GM12878 (cell line): ENCODE measurements around the gene CISTR. TPM values are rescaled to one million over a fixed set of nuclear protein-coding genes. Genes with fewer than 3 reads are reported as not detected.

ENCODE experiments used
- ATAC-seq: fragments of 200-7000 bp; cut with Tn5 transposase; 3 replicates; pipeline ENCODE4 v1.9.1; 2020; ENCODE audit warnings: mild to moderate bottlenecking, moderate library complexity
- BruUV-seq: library from RNA; stranded (reverse); fragments of 400-500 nt; replicated peaks from 2 replicates; lab custom pipeline; 2021; lab: Mats Ljungman, UMichigan
- CTCF ChIA-PET: fragments of 300-600 bp; sonication (Branson Sonifier 250); formaldehyde crosslinking; extraction: SDS; loops from one replicate; lab custom pipeline; 2021; ENCODE audit warnings: inconsistent platforms; lab: Yijun Ruan, JAX
- POLR2A ChIA-PET: fragments of 350-600 bp; formaldehyde crosslinking; extraction: SDS; loops from one replicate; lab custom pipeline; 2021; ENCODE audit warnings: inconsistent platforms; lab: Charles Lee
- RAD21 ChIA-PET: fragments of 300-600 bp; sonication (Branson Sonifier 250); formaldehyde crosslinking; loops from one replicate; lab custom pipeline; 2023; ENCODE audit warnings: antibody characterized with exemption; ENCODE audit not compliant: unreplicated experiment; lab: Charles Lee
- SMC1A ChIA-PET: fragments of 300-600 bp; sonication (Branson Sonifier 250); formaldehyde crosslinking; loops from one replicate; lab custom pipeline; 2023; ENCODE audit not compliant: unreplicated experiment, uncharacterized antibody; lab: Charles Lee
- DNase-seq: peaks from one replicate; pipeline ENCODE4 v3.0.0-alpha.2; 2011; ENCODE audit warnings: low read depth, low spot score
- FAIRE-seq: peaks from 3 replicates; lab custom pipeline; 2011; peaks lifted over from hg19 to GRCh38; lab: Jason Lieb, UNC
- H2AFZ ChIP-seq: 2 replicates; pipeline ENCODE4 v1.6.0; 2011; ENCODE audit warnings: low read depth, low read length, control low read depth; ENCODE audit not compliant: control insufficient read depth
- H3K27ac ChIP-seq: 2 replicates; pipeline ENCODE4 v1.5.1; 2011; ENCODE audit warnings: control low read depth; ENCODE audit not compliant: control insufficient read depth, insufficient read depth
- H3K27me3 ChIP-seq, 2 experiments: replicated peaks in 1 of 2; 2 replicates each; pipeline versions ENCODE4 v1.6.0 to v1.6.1; 2011; ENCODE audit warnings: low read length in 1 of 2; ENCODE audit not compliant: control insufficient read depth in 2 of 2, insufficient read depth in 2 of 2
- H3K36me3 ChIP-seq, 2 experiments: 2 replicates each; pipeline ENCODE4 v1.5.1; 2011; ENCODE audit warnings: low read length in 1 of 2; ENCODE audit not compliant: control insufficient read depth in 2 of 2, insufficient read depth in 2 of 2
- H3K4me1 ChIP-seq: 2 replicates; pipeline ENCODE4 v1.6.1; 2011; ENCODE audit warnings: mild to moderate bottlenecking, low read length, moderate library complexity, mixed read lengths; ENCODE audit not compliant: control insufficient read depth, insufficient read depth
- H3K4me2 ChIP-seq: 2 replicates; pipeline ENCODE4 v1.6.0; 2011; ENCODE audit warnings: control low read depth; ENCODE audit not compliant: control insufficient read depth, insufficient read depth
- H3K4me3 ChIP-seq: fragments of 200-600 bp; sonication (generic); 2 replicates; pipeline ENCODE4 v1.5.1; 2016
- H3K79me2 ChIP-seq: 2 replicates; pipeline ENCODE4 v1.6.0; 2011; ENCODE audit warnings: low read length; ENCODE audit not compliant: control insufficient read depth, insufficient read depth
- H3K9ac ChIP-seq: 2 replicates; pipeline ENCODE4 v1.8.0; 2011; ENCODE audit warnings: low read length, control low read depth, mixed read lengths; ENCODE audit not compliant: control insufficient read depth, insufficient read depth
- H3K9me3 ChIP-seq: replicated peaks from 3 replicates; pipeline ENCODE4 v1.5.1; 2011; ENCODE audit warnings: mild to moderate bottlenecking, low read length; ENCODE audit not compliant: control insufficient read depth, insufficient read depth
- H4K20me1 ChIP-seq: 2 replicates; pipeline ENCODE4 v1.6.0; 2011; ENCODE audit not compliant: control insufficient read depth, insufficient read depth
- BMI1 ChIP-seq: fragments of 450-650 bp; IDR thresholded peaks from 2 replicates; pipeline ENCODE4 v1.6.1; 2016; ENCODE audit warnings: mild to moderate bottlenecking, moderate library complexity, borderline replicate concordance
- CTCF ChIP-seq, 3 experiments: IDR thresholded peaks in 2 of 3; conservative IDR thresholded peaks in 1 of 3; 2 replicates each; pipeline ENCODE4 v1.5.1; 2011; ENCODE audit warnings: low read depth in 3 of 3, low read length in 3 of 3, mild to moderate bottlenecking in 3 of 3, control low read depth in 2 of 3, moderate library complexity in 2 of 3, inconsistent platforms in 1 of 3, mixed read lengths in 1 of 3; ENCODE audit not compliant: control insufficient read depth in 2 of 3, insufficient read depth in 1 of 3; ENCODE audit errors: extremely low read depth in 1 of 3
- HDAC6 ChIP-seq: fragments of 200-600 bp; sonication (generic); IDR thresholded peaks from one replicate; pipeline ENCODE4 v1.8.0; 2017; ENCODE audit warnings: antibody characterized with exemption; ENCODE audit not compliant: unreplicated experiment
- HSF1 ChIP-seq: fragments of 150-350 bp; IDR thresholded peaks from 2 replicates; pipeline ENCODE4 v1.6.1; 2014; ENCODE audit warnings: mild to moderate bottlenecking, low read depth, low read length
- MYB ChIP-seq: fragments of 150-350 bp; IDR thresholded peaks from 2 replicates; pipeline ENCODE4 v1.6.1; 2014; ENCODE audit warnings: mild to moderate bottlenecking, low read depth, low read length, borderline replicate concordance
- NFYB ChIP-seq: IDR thresholded peaks from 2 replicates; pipeline ENCODE4 v1.6.1; 2011; ENCODE audit warnings: low read depth, mild to moderate bottlenecking, low read length, improper control_type of control experiment, moderate library complexity; ENCODE audit not compliant: insufficient read depth
- NKRF ChIP-seq: fragments of 450-650 bp; conservative IDR thresholded peaks from 2 replicates; pipeline ENCODE4 v1.6.1; 2017; ENCODE audit warnings: mild to moderate bottlenecking, moderate library complexity
- NR2F1 ChIP-seq: fragments of 450-650 bp; conservative IDR thresholded peaks from 2 replicates; pipeline ENCODE4 v1.6.1; 2017; ENCODE audit warnings: mild to moderate bottlenecking
- PAX8 ChIP-seq: fragments of 450-650 bp; IDR thresholded peaks from 2 replicates; pipeline ENCODE4 v1.6.1; 2017; ENCODE audit warnings: mild to moderate bottlenecking, moderate library complexity
- RCOR1 ChIP-seq: conservative IDR thresholded peaks from 2 replicates; pipeline ENCODE4 v1.6.1; 2012; ENCODE audit warnings: low read depth, low read length, improper control_type of control experiment
- RUNX3 ChIP-seq: IDR thresholded peaks from 2 replicates; pipeline ENCODE4 v1.6.1; 2012; ENCODE audit warnings: low read length, inconsistent platforms
- SMAD1 ChIP-seq: fragments of 450-650 bp; IDR thresholded peaks from 2 replicates; pipeline ENCODE4 v1.6.1; 2018; ENCODE audit warnings: mild to moderate bottlenecking, low read depth; ENCODE audit not compliant: partially characterized antibody
- SPI1 ChIP-seq: IDR thresholded peaks from 2 replicates; pipeline ENCODE4 v1.6.1; 2011; ENCODE audit warnings: low read depth, mild to moderate bottlenecking, low read length, moderate library complexity, borderline replicate concordance; ENCODE audit not compliant: insufficient read depth
- TAF1 ChIP-seq: IDR thresholded peaks from 2 replicates; pipeline ENCODE4 v1.6.1; 2011; ENCODE audit warnings: mild to moderate bottlenecking, low read depth, low read length, borderline replicate concordance
- TCF12 ChIP-seq: IDR thresholded peaks from 2 replicates; pipeline ENCODE4 v1.6.1; 2011; ENCODE audit warnings: low read depth, mild to moderate bottlenecking, low read length
- TCF7 ChIP-seq: IDR thresholded peaks from 2 replicates; pipeline ENCODE4 v1.6.1; 2014; ENCODE audit warnings: antibody characterized with exemption, borderline replicate concordance
- ZZZ3 ChIP-seq: IDR thresholded peaks from 2 replicates; pipeline ENCODE4 v1.6.1; 2011; ENCODE audit warnings: low read depth; ENCODE audit not compliant: control insufficient read depth, insufficient read length
- WGBS: methylation state at CpG from one replicate; pipeline ENCODE4 v1.1.6; 2016; ENCODE audit warnings: low lambda C conversion rate; ENCODE audit not compliant: insufficient replicate concordance, insufficient coverage; ENCODE audit errors: missing lambda C conversion rate; 5-methylcytosine and 5-hydroxymethylcytosine counted together
- in situ Hi-C: fragments of 300-500 bp; cut with MboI; formaldehyde crosslinking; loops from 9 replicates; pipeline ENCODE4 v1.14.3; 2018; ENCODE audit warnings: mixed read lengths
- intact Hi-C: fragments of 100-400 bp; cut with micrococcal nuclease; formaldehyde crosslinking; loops from one replicate; pipeline ENCODE4 v1.14.2; 2022; ENCODE audit not compliant: unreplicated experiment
- polyA plus RNA-seq, 11 experiments: library from polyadenylated mRNA; depleted of rRNA in 4 of 11; unstranded in 6 of 11; stranded (reverse) in 5 of 11; fragments of >200 nt; fragmentation: Nextera tagmentation in 4 of 11; fragmentation: Illumina TruSeq in 1 of 11; extraction: Ambion mirVana in 4 of 11; extraction: Trizol in 1 of 11; gene quantifications; 1 replicate in 1 of 11; 2 replicates in 10 of 11; pipeline versions ENCODE4 v1.2.1 to v1.2.3, GENCODE V29; 2011 to 2016; ENCODE audit warnings: inconsistent platforms in 2 of 11, missing spikeins in 2 of 11, low read depth in 1 of 11
- total RNA-seq, 4 experiments: library from RNA; depleted of rRNA in 3 of 4; stranded (reverse); fragments of >200 nt in 3 of 4; fragmentation: Illumina TruSeq in 1 of 4; extraction: Trizol in 1 of 4; gene quantifications; 2 replicates each; pipeline versions ENCODE4 v1.2.1 to v1.2.3, GENCODE V29; 2013 to 2021

Gene CISTR
- total and polyA plus RNA-seq, 10 of the 15 experiments (the other 5 are each of a cell fraction or from before 2014, with no cell fraction given), result 0.26 TPM; not detected in 9

DNA sequence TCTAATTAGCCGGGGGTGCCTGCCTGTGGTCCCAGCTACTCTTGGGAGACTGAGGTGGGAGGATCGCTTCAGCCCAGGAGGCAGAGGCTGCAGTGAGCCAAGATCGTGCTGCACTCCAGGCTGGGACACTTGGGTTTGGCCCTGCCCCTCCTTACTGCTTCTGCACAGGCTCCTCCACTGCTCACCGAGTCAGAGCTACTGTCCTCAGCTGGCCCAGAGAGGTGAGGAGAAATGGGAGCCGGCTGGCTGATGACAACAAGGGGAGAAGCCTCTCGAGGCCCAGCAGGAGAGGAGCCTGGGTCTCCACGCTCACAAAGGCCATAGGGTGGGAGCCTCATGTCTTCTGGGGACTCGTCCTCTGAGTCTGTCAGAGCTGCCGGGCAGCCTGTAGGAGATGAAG lies 38.3 kb downstream of the CISTR start:
- FAIRE-seq (no peak), ATAC-seq (no peak), DNase-seq (no peak)
- RAD21 ChIA-PET, result interaction anchor here (0.9 kb wide), 1 partner anchor 32 kb away, joined by 3 read pairs; no protein-coding TSS in a partner anchor
- in situ Hi-C loops (no loop called here), intact Hi-C loops (no loop called here)
- H3K4me3 ChIP-seq, result no peak overlapping the region
- CTCF ChIA-PET, result interaction anchor here (0.8 to 7.3 kb wide), 4 partner anchors 13 to 38 kb away, joined by 3 to 66 read pairs (median 4); partner anchors contain the start of genes ATP5MC2 and CALCOCO1
- POLR2A ChIA-PET, result no interaction called here
- no peaks in the 10 kb centered on the region for H3K4me1 ChIP-seq
- H3K4me2 ChIP-seq, result no peak overlapping the region
- BruUV-seq, result no TSS peak
- SMC1A ChIA-PET, result interaction anchor here (0.9 to 1.1 kb wide), 2 partner anchors 11 to 31 kb away, joined by 4 read pairs; no protein-coding TSS in a partner anchor
- H3K27ac ChIP-seq, result no peak overlapping the region
- no peaks in the 10 kb centered on the region for H3K9me3 ChIP-seq
- no peaks in the 10 kb centered on the region for H3K27me3 ChIP-seq
- 47% methylated on average over 9 of the region's 9 CpGs for WGBS
- no peaks in the 10 kb centered on the region for H3K36me3 ChIP-seq
- no peaks in the 10 kb centered on the region for H4K20me1 ChIP-seq
- no peak overlapping the region for H2AFZ ChIP-seq
- no peaks in the 10 kb centered on the region for H3K79me2 ChIP-seq
- no peak overlapping the region for H3K9ac ChIP-seq
- TF ChIP-seq RCOR1 (no peak), PAX8 (no peak), SMAD1 (no peak), SPI1 (no peak), HDAC6 (no peak), ZZZ3 (no peak), BMI1 (no peak), NFYB (no peak), TCF12 (no peak), NR2F1 (no peak), CTCF (IDR thresholded peaks at IDR 0.05 in 2 of 3, conservative IDR thresholded peaks at IDR 0.05 in 1 of 3; ENCODE audit: control insufficient read depth in 2 of 3, extremely low read depth in 1 of 3, insufficient read depth in 1 of 3, low read depth in 3 of 3, low read length in 3 of 3) (no peak), RUNX3 (no peak), TCF7 (no peak), MYB (no peak), HSF1 (no peak), NKRF (no peak), TAF1 (no peak)
